HepG2 (cell line): ENCODE data around the gene NPC1. TPM values are rescaled to one million over a fixed set of nuclear protein-coding genes. Genes with fewer than 3 reads are reported as not detected.

Experiments used
- ATAC-seq: fragments of 200-7000 bp; cut with Tn5 transposase; 3 replicates; pipeline ENCODE4 v1.9.1; 2020; ENCODE audit warnings: mild to moderate bottlenecking, moderate library complexity
- BruUV-seq: library from RNA; stranded (reverse); fragments of 400-500 nt; replicated peaks from 2 replicates; lab custom pipeline; 2021; lab: Mats Ljungman, UMichigan
- CTCF ChIA-PET: fragments of 300-600 bp; formaldehyde crosslinking; extraction: SDS; loops from one replicate; lab custom pipeline; 2021; ENCODE audit warnings: low total read pairs, inconsistent platforms, low intra/inter-chr PET ratio; lab: Yijun Ruan, JAX
- POLR2A ChIA-PET: fragments of 350-600 bp; sonication (Branson Sonifier 250); formaldehyde crosslinking; loops from one replicate; lab custom pipeline; 2020; ENCODE audit warnings: antibody characterized with exemption, inconsistent platforms; lab: Yijun Ruan, JAX
- DNase-seq: peaks from one replicate; pipeline ENCODE4 v3.0.0-alpha.2; 2015; ENCODE audit warnings: low spot score
- FAIRE-seq: peaks from 3 replicates; lab custom pipeline; 2011; peaks lifted over from hg19 to GRCh38; lab: Jason Lieb, UNC
- H2AFZ ChIP-seq: one replicate; pipeline ENCODE4 v1.6.1; 2011; ENCODE audit warnings: low read length, inconsistent platforms
- H3K27ac ChIP-seq: fragments of 300-600 bp; 3 replicates; pipeline ENCODE4 v1.8.0; 2011; ENCODE audit warnings: mixed run types, mild to moderate bottlenecking, mixed read lengths, low read length, inconsistent platforms; ENCODE audit not compliant: insufficient read depth; ENCODE audit errors: extremely low read length
- H3K27me3 ChIP-seq, 2 experiments: fragments of 200-600 bp in 1 of 2; 2 replicates in 1 of 2; 3 replicates in 1 of 2; pipeline versions ENCODE4 v1.6.0 to v1.8.0; 2011; ENCODE audit warnings: low read length in 2 of 2, mild to moderate bottlenecking in 2 of 2, moderate library complexity in 2 of 2, inconsistent platforms in 1 of 2; ENCODE audit not compliant: insufficient read depth in 2 of 2, control insufficient read depth in 1 of 2
- H3K36me3 ChIP-seq, 2 experiments: fragments of 200-600 bp in 1 of 2; replicated peaks in 1 of 2; 2 replicates in 1 of 2; 3 replicates in 1 of 2; pipeline versions ENCODE4 v1.5.1 to v1.8.0; 2011; ENCODE audit warnings: low read length in 2 of 2, inconsistent platforms in 1 of 2; ENCODE audit not compliant: insufficient read depth in 2 of 2, control insufficient read depth in 1 of 2
- H3K4me1 ChIP-seq: 2 replicates; pipeline ENCODE4 v1.5.1; 2012; ENCODE audit warnings: low read length, inconsistent platforms; ENCODE audit not compliant: insufficient read depth
- H3K4me2 ChIP-seq: 2 replicates; pipeline ENCODE4 v1.6.0; 2011; ENCODE audit warnings: low read depth, low read length, inconsistent platforms
- H3K4me3 ChIP-seq, 3 experiments: fragments of 200-600 bp in 1 of 3; sonication (generic), shearing (Covaris generic) in 1 of 3; replicated peaks in 1 of 3; 2 replicates each; pipeline ENCODE4 v1.5.1; 2011 to 2016; ENCODE audit warnings: low read length in 3 of 3, inconsistent platforms in 2 of 3, low read depth in 2 of 3, mild to moderate bottlenecking in 2 of 3, control low read depth in 1 of 3, mixed read lengths in 1 of 3; ENCODE audit not compliant: insufficient read depth in 1 of 3
- H3K79me2 ChIP-seq: one replicate; pipeline ENCODE4 v1.6.1; 2011; ENCODE audit warnings: low read length, inconsistent platforms; ENCODE audit not compliant: insufficient read depth
- H3K9ac ChIP-seq: 2 replicates; pipeline ENCODE4 v1.6.0; 2011; ENCODE audit warnings: mild to moderate bottlenecking, low read depth, low read length, inconsistent platforms; ENCODE audit not compliant: insufficient read depth
- H3K9me3 ChIP-seq: 2 replicates; pipeline ENCODE4 v1.5.1; 2012; ENCODE audit warnings: mild to moderate bottlenecking, low read length
- H4K20me1 ChIP-seq: 2 replicates; pipeline ENCODE4 v1.6.0; 2011; ENCODE audit warnings: inconsistent platforms, mild to moderate bottlenecking, low read length, moderate library complexity; ENCODE audit not compliant: insufficient read depth
- ASH2L ChIP-seq: fragments of 300-600, 200-600 bp; sonication (generic); IDR thresholded peaks from 2 replicates; pipeline ENCODE4 v1.7.0; 2017; ENCODE audit warnings: low read depth, mild to moderate bottlenecking, moderate library complexity, mixed read lengths, low read length; ENCODE audit not compliant: insufficient read length
- ATAD3A ChIP-seq: sonication (generic); formaldehyde crosslinking; IDR thresholded peaks from 2 replicates; pipeline ENCODE4 v1.4.0; 2020; ENCODE audit warnings: missing genetic modification reagents
- ATF1 ChIP-seq: IDR thresholded peaks from 2 replicates; pipeline ENCODE4 v1.6.1; 2016; ENCODE audit warnings: mild to moderate bottlenecking, control low read depth
- CTCF ChIP-seq: sonication (generic); formaldehyde crosslinking; IDR thresholded peaks from 2 replicates; pipeline ENCODE4 v1.5.0; 2020; ENCODE audit warnings: mild to moderate bottlenecking, missing genetic modification reagents, moderate library complexity
- FOXC1 ChIP-seq: sonication (generic); formaldehyde crosslinking; IDR thresholded peaks from 2 replicates; pipeline ENCODE4 v1.8.0; 2022; ENCODE audit warnings: mild to moderate bottlenecking, missing genetic modification reagents, borderline replicate concordance
- LCORL ChIP-seq, 2 experiments: fragments of 450-650 bp in 1 of 2; sonication (generic) in 1 of 2; formaldehyde crosslinking in 1 of 2; IDR thresholded peaks; 2 replicates each; pipeline versions ENCODE4 v1.5.0 to v1.6.1; 2017 to 2020; ENCODE audit warnings: antibody characterized with exemption in 1 of 2, missing genetic modification reagents in 1 of 2
- MED1 ChIP-seq: sonication (generic); formaldehyde crosslinking; IDR thresholded peaks from 2 replicates; pipeline ENCODE4 v1.4.0; 2020; ENCODE audit warnings: missing genetic modification reagents
- MEIS1 ChIP-seq: sonication (generic); formaldehyde crosslinking; IDR thresholded peaks from 2 replicates; pipeline ENCODE4 v1.9.0; 2021; ENCODE audit warnings: mild to moderate bottlenecking, missing genetic modification reagents, moderate library complexity, borderline replicate concordance
- PAX8 ChIP-seq: sonication (generic); formaldehyde crosslinking; IDR thresholded peaks from 2 replicates; pipeline ENCODE4 v1.8.0; 2022; ENCODE audit warnings: mild to moderate bottlenecking, missing genetic modification reagents, borderline replicate concordance
- SAP130 ChIP-seq: IDR thresholded peaks from 2 replicates; pipeline ENCODE4 v1.6.1; 2016; ENCODE audit warnings: low read depth
- SMAD3 ChIP-seq: sonication (generic); formaldehyde crosslinking; IDR thresholded peaks from 2 replicates; pipeline ENCODE4 v1.4.0; 2020; ENCODE audit warnings: missing genetic modification reagents
- SMC3 ChIP-seq: IDR thresholded peaks from 2 replicates; pipeline ENCODE4 v1.6.1; 2011; ENCODE audit warnings: low read length, improper control_type of control experiment
- STAG1 ChIP-seq: sonication (generic); formaldehyde crosslinking; IDR thresholded peaks from 2 replicates; pipeline ENCODE4 v1.4.0; 2020; ENCODE audit warnings: missing genetic modification reagents
- TAF1 ChIP-seq: sonication (generic); formaldehyde crosslinking; IDR thresholded peaks from 2 replicates; pipeline ENCODE4 v1.4.0; 2020; ENCODE audit warnings: missing genetic modification reagents
- TFE3 ChIP-seq: IDR thresholded peaks from 2 replicates; pipeline ENCODE4 v1.6.1; 2016
- THRA ChIP-seq: sonication (generic); formaldehyde crosslinking; IDR thresholded peaks from 2 replicates; pipeline ENCODE4 v1.4.0; 2020; ENCODE audit warnings: missing genetic modification reagents, borderline replicate concordance
- ZNF232 ChIP-seq: sonication (generic); formaldehyde crosslinking; IDR thresholded peaks from 2 replicates; pipeline ENCODE4 v1.4.0; 2020; ENCODE audit warnings: missing genetic modification reagents, borderline replicate concordance
- ZNF256 ChIP-seq: sonication (generic); formaldehyde crosslinking; conservative IDR thresholded peaks from 2 replicates; pipeline ENCODE4 v1.4.0; 2020; ENCODE audit warnings: missing genetic modification reagents
- ZNF501 ChIP-seq: sonication (generic); formaldehyde crosslinking; IDR thresholded peaks from 2 replicates; pipeline ENCODE4 v1.5.1; 2020; ENCODE audit warnings: mild to moderate bottlenecking, moderate library complexity, missing genetic modification reagents
- ZNF572 ChIP-seq: sonication (generic); formaldehyde crosslinking; IDR thresholded peaks from 2 replicates; pipeline ENCODE4 v1.5.1; 2020; ENCODE audit warnings: mild to moderate bottlenecking, missing genetic modification reagents
- ZNF619 ChIP-seq: sonication (generic); formaldehyde crosslinking; IDR thresholded peaks from 2 replicates; pipeline ENCODE4 v1.4.0; 2020; ENCODE audit warnings: mild to moderate bottlenecking, missing genetic modification reagents
- ZSCAN31 ChIP-seq: sonication (generic); formaldehyde crosslinking; IDR thresholded peaks from 2 replicates; pipeline ENCODE4 v1.5.0; 2020; ENCODE audit warnings: low read depth, mild to moderate bottlenecking, missing genetic modification reagents
- WGBS: methylation state at CpG from one replicate; pipeline ENCODE4 v1.1.6; 2017; ENCODE audit warnings: low lambda C conversion rate; 5-methylcytosine and 5-hydroxymethylcytosine counted together
- in situ Hi-C: cut with HindIII; loops from 2 replicates; pipeline ENCODE4 v1.10.0; 2017; ENCODE audit warnings: low pct_unique_long_range_greater_than_20kb; ENCODE audit not compliant: extremely low pct_ligation_motif_present
- intact Hi-C: fragments of 100-400 bp; cut with micrococcal nuclease; formaldehyde crosslinking; loops from one replicate; pipeline ENCODE4 v1.10.0; 2022; ENCODE audit not compliant: unreplicated experiment
- polyA plus RNA-seq, 8 experiments: library from polyadenylated mRNA; depleted of rRNA in 3 of 8; stranded (reverse) in 7 of 8; unstranded in 1 of 8; fragments of >200 nt; fragmentation: Illumina TruSeq in 4 of 8; extraction: Trizol in 4 of 8; gene quantifications; 2 replicates each; pipeline versions ENCODE4 v1.2.1 to v1.2.3, GENCODE V29; 2011 to 2016; ENCODE audit warnings: low read depth in 4 of 8, missing spikeins in 1 of 8, mixed read lengths in 1 of 8; ENCODE audit not compliant: insufficient read depth in 1 of 8
- total RNA-seq, 5 experiments: library from RNA; depleted of rRNA; stranded (reverse); fragments of >200 nt; fragmentation: Illumina TruSeq; extraction: Trizol; gene quantifications; 2 replicates each; pipeline ENCODE4 v1.2.3, GENCODE V29; 2016; ENCODE audit warnings: low read depth in 1 of 5

NPC1 gene
- total and polyA plus RNA-seq, 2 of the 13 experiments (the other 11 are each of a cell fraction or from before 2014, with no cell fraction given), result 46.5 to 114 TPM

GRCh38 chr18:23498877-23499276 lies 87.4 kb downstream of the NPC1 start:
- 10% methylated on average over 5 of the region's 5 CpGs for WGBS
- no peak overlapping the region for H3K27ac ChIP-seq
- intact Hi-C loops, result loop anchor here (5.0 kb wide), 1 partner anchor 313 kb away; no protein-coding TSS in a partner anchor
- in situ Hi-C loops, result no loop called here
- H4K20me1 ChIP-seq, result no peaks in the 10 kb centered on the region
- H3K4me1 ChIP-seq, result peaks cover 24% of the 10 kb centered on the region
- TF ChIP-seq ATF1 (CRISPR knock-in tag) (no peak), CTCF (CRISPR knock-in tag) (peak; percentile 88), ZSCAN31 (CRISPR knock-in tag) (no peak), ZNF619 (no peak), SAP130 (CRISPR knock-in tag) (peak; percentile 31; the same call in 1 of the 2 replicates), MEIS1 (no peak), SMC3 (peak; percentile 67; the same call in 1 of the 2 replicates), TFE3 (CRISPR knock-in tag) (no peak), STAG1 (peak; percentile 80), ZNF501 (CRISPR knock-in tag) (peak; percentile 34; the same call in 1 of the 2 replicates), THRA (CRISPR knock-in tag) (no peak), ASH2L (no peak), PAX8 (CRISPR knock-in tag) (no peak), ZNF572 (CRISPR knock-in tag) (no peak), FOXC1 (CRISPR knock-in tag) (0 out of 2 replicates have a peak, but pooled peaks have one; percentile 44), TAF1 (no peak), ZNF256 (CRISPR knock-in tag) (no peak), SMAD3 (CRISPR knock-in tag) (0 out of 2 replicates have a peak, but pooled peaks have one; percentile 21), LCORL (IDR thresholded peaks at IDR 0.05) (no peak), LCORL (CRISPR knock-in tag; IDR thresholded peaks at IDR 0.05) (no peak), MED1 (CRISPR knock-in tag) (no peak), ZNF232 (CRISPR knock-in tag) (no peak), ATAD3A (CRISPR knock-in tag) (no peak)
- ATAC-seq, result peak; percentile 49
- H3K36me3 ChIP-seq, result no peaks in the 10 kb centered on the region
- peaks cover under 1% of the 10 kb centered on the region for H3K79me2 ChIP-seq
- no TSS peak for BruUV-seq
- H3K27me3 ChIP-seq, result no peaks in the 10 kb centered on the region
- peak; percentile 62 for DNase-seq
- H3K4me2 ChIP-seq, result peak overlapping the region; percentile 36
- CTCF ChIA-PET, result interaction anchor here (0.7 to 1.6 kb wide), 2 partner anchors 204 to 313 kb away, joined by 4 to 6 read pairs; no protein-coding TSS in a partner anchor
- peak; percentile 51 for FAIRE-seq
- POLR2A ChIA-PET, result interaction anchor here (0.9 to 1.0 kb wide), 2 partner anchors 11 to 38 kb away, joined by 3 to 4 read pairs; no protein-coding TSS in a partner anchor
- no peak overlapping the region for H2AFZ ChIP-seq
- no peak overlapping the region for H3K4me3 ChIP-seq
- no peak overlapping the region for H3K9ac ChIP-seq
- H3K9me3 ChIP-seq, result no peaks in the 10 kb centered on the region
